Glutamatergic neuron (in vitro differentiated cells): Measurements from ENCODE around the gene CCIN. TPM values are rescaled to one million over a fixed set of nuclear protein-coding genes. Genes with fewer than 3 reads are reported as not detected.

Experiments
- DNase-seq: peaks from one replicate; pipeline ENCODE4 v3.0.0; 2022
- H3K27ac Mint-ChIP-seq: one replicate; pipeline ENCODE4 v1.8.0; 2020; ENCODE audit warnings: mild to moderate bottlenecking, mixed read lengths, inconsistent platforms; ENCODE audit not compliant: unreplicated experiment
- H3K27me3 Mint-ChIP-seq: one replicate; pipeline ENCODE4 v1.8.0; 2020; ENCODE audit warnings: mild to moderate bottlenecking, moderate library complexity, mixed read lengths, inconsistent platforms; ENCODE audit not compliant: unreplicated experiment
- H3K36me3 Mint-ChIP-seq: one replicate; pipeline ENCODE4 v1.8.0; 2020; ENCODE audit warnings: mild to moderate bottlenecking, mixed read lengths, inconsistent platforms; ENCODE audit not compliant: unreplicated experiment
- H3K4me1 Mint-ChIP-seq: one replicate; pipeline ENCODE4 v1.8.0; 2020; ENCODE audit warnings: mild to moderate bottlenecking, low read depth, mixed read lengths, inconsistent platforms; ENCODE audit not compliant: unreplicated experiment
- H3K4me3 Mint-ChIP-seq: one replicate; pipeline ENCODE4 v1.8.0; 2020; ENCODE audit warnings: mild to moderate bottlenecking, mixed read lengths, inconsistent platforms; ENCODE audit not compliant: unreplicated experiment
- H3K9me3 Mint-ChIP-seq: one replicate; pipeline ENCODE4 v1.8.0; 2020; ENCODE audit warnings: mild to moderate bottlenecking, moderate library complexity, mixed read lengths, inconsistent platforms; ENCODE audit not compliant: unreplicated experiment
- CTCF ChIP-seq: fragments of 200-600 bp; sonication (generic); IDR thresholded peaks from one replicate; pipeline ENCODE4 v1.5.0; 2021; ENCODE audit not compliant: partially characterized antibody, unreplicated experiment
- long read RNA-seq: library from polyadenylated mRNA; unstranded; transcript quantifications from one replicate; pipeline ENCODE4 v2.0.0, GENCODE V29; 2020; ENCODE audit not compliant: unreplicated experiment
- total RNA-seq: library from RNA; stranded (reverse); fragmentation: NEBNext Ultra II Directional; extraction: Animal tissue kit (Norgen Biotek cat#: 25700); gene quantifications from one replicate; pipeline ENCODE4 v1.2.1, GENCODE V29; 2021; ENCODE audit not compliant: unreplicated experiment

The CCIN gene
- total RNA-seq, result 0.22 TPM
- long read RNA-seq, result 0 reads

- no peak for DNase-seq
- no peak within 1 kb of the TSS for H3K27ac Mint-ChIP-seq
- no peak for TF ChIP-seq CTCF
- H3K9me3 Mint-ChIP-seq, result peaks cover 6% of the 10 kb centered on the region
- H3K36me3 Mint-ChIP-seq, result no peaks in the 10 kb centered on the region
- H3K27me3 Mint-ChIP-seq, result no peaks in the 10 kb centered on the region
- H3K4me3 Mint-ChIP-seq, result no peak within 1 kb of the TSS
- peaks cover 2% of the 10 kb centered on the region for H3K4me1 Mint-ChIP-seq
Measured at GRCh38 chr9:36169166-36169565, at the start of gene CCIN. TSS of gene CCIN (plus strand) at chr9:36169388. CDS start at chr9:36169503, 115 bp downstream.

GRCh38 chr9:36119476-36119875 lies 49.7 kb upstream of the CCIN start:
- peaks cover 9% of the 10 kb centered on the region for H3K36me3 Mint-ChIP-seq
- H3K27me3 Mint-ChIP-seq, result peaks cover 3% of the 10 kb centered on the region
- DNase-seq, result no peak
- no peaks in the 10 kb centered on the region for H3K9me3 Mint-ChIP-seq
- no peak overlapping the region for H3K4me3 Mint-ChIP-seq
- H3K27ac Mint-ChIP-seq, result peak overlapping the region; percentile 59
- peaks cover 7% of the 10 kb centered on the region for H3K4me1 Mint-ChIP-seq
- no peak for TF ChIP-seq CTCF

GRCh38 chr9:36120705-36121104 lies 48.5 kb upstream of the CCIN start:
- Mint-ChIP-seq H3K27me3 (peaks cover 6% of the 10 kb centered on the region), H3K4me3 (no peak overlapping the region), H3K27ac (no peak overlapping the region), H3K36me3 (peaks cover 9% of the 10 kb centered on the region), H3K4me1 (peaks cover 7% of the 10 kb centered on the region), H3K9me3 (no peaks in the 10 kb centered on the region)
- no peak for DNase-seq
- no peak for TF ChIP-seq CTCF

- DNase-seq, result no peak
- Mint-ChIP-seq H3K4me1 (peaks cover 7% of the 10 kb centered on the region), H3K4me3 (no peak overlapping the region), H3K9me3 (no peaks in the 10 kb centered on the region), H3K36me3 (peaks cover 9% of the 10 kb centered on the region), H3K27me3 (peaks cover 6% of the 10 kb centered on the region), H3K27ac (no peak overlapping the region)
- TF ChIP-seq CTCF, result no peak
Measured at GRCh38 chr9:36121971-36122370, 47.2 kb upstream of the CCIN start.

GRCh38 chr9:36123515-36123914 lies 45.7 kb upstream of the CCIN start:
- peaks cover 9% of the 10 kb centered on the region for H3K36me3 Mint-ChIP-seq
- H3K27me3 Mint-ChIP-seq, result peaks cover 8% of the 10 kb centered on the region
- no peak for TF ChIP-seq CTCF
- H3K9me3 Mint-ChIP-seq, result no peaks in the 10 kb centered on the region
- DNase-seq, result no peak
- peaks cover 4% of the 10 kb centered on the region for H3K4me1 Mint-ChIP-seq
- no peak overlapping the region for H3K4me3 Mint-ChIP-seq
- no peak overlapping the region for H3K27ac Mint-ChIP-seq
